GM23338 (cell line): ENCODE data around the gene GRIA1. TPM values are rescaled to one million over a fixed set of nuclear protein-coding genes. Genes with fewer than 3 reads are reported as not detected.

Source experiments
- ATAC-seq: fragments of 200-7000 bp; cut with Tn5 transposase; 3 replicates; pipeline ENCODE4 v1.9.1; 2020
- DNase-seq: peaks from one replicate; pipeline ENCODE4 v3.0.0-alpha.2; 2015; ENCODE audit warnings: low spot score
- H2AFZ ChIP-seq: fragments of 200-600 bp; sonication (generic); 2 replicates; pipeline ENCODE4 v1.8.0; 2016; ENCODE audit warnings: antibody characterized with exemption, mild to moderate bottlenecking, moderate library complexity
- H3F3A ChIP-seq: fragments of 200-600 bp; sonication (generic); replicated peaks from 2 replicates; pipeline ENCODE4 v1.8.0; 2017; ENCODE audit warnings: antibody characterized with exemption, mixed run types, low read depth
- H3K27ac ChIP-seq: fragments of 200-600 bp; sonication (generic); 2 replicates; pipeline ENCODE4 v1.6.1; 2016; ENCODE audit warnings: low read depth
- H3K27me3 ChIP-seq: fragments of 200-600 bp; sonication (generic); 2 replicates; pipeline ENCODE4 v1.8.0; 2016; ENCODE audit warnings: mild to moderate bottlenecking, mixed run types, moderate library complexity; ENCODE audit not compliant: insufficient read depth
- H3K36me3 ChIP-seq: fragments of 200-600 bp; sonication (generic); 2 replicates; pipeline ENCODE4 v1.8.0; 2016; ENCODE audit warnings: mild to moderate bottlenecking; ENCODE audit not compliant: insufficient read depth
- H3K4me1 ChIP-seq: fragments of 200-600 bp; sonication (generic); 2 replicates; pipeline ENCODE4 v1.8.0; 2016; ENCODE audit warnings: mild to moderate bottlenecking, moderate library complexity; ENCODE audit not compliant: insufficient read depth
- H3K4me2 ChIP-seq: fragments of 200-600 bp; sonication (generic); 2 replicates; pipeline ENCODE4 v1.7.1; 2017; ENCODE audit warnings: mixed run types
- H3K4me3 ChIP-seq: fragments of 200-600 bp; sonication (generic); 2 replicates; pipeline ENCODE4 v1.6.1; 2016; ENCODE audit warnings: mixed run types
- H3K79me2 ChIP-seq: fragments of 200-600 bp; sonication (generic); replicated peaks from 2 replicates; pipeline ENCODE4 v1.8.0; 2017; ENCODE audit warnings: mild to moderate bottlenecking; ENCODE audit not compliant: insufficient read depth
- H3K9me2 ChIP-seq: fragments of 200-600 bp; sonication (generic); 2 replicates; pipeline ENCODE4 v1.8.0; 2017; ENCODE audit not compliant: insufficient read depth
- H4K20me1 ChIP-seq: fragments of 200-600 bp; sonication (generic); replicated peaks from 2 replicates; pipeline ENCODE4 v1.8.0; 2017; ENCODE audit warnings: mild to moderate bottlenecking; ENCODE audit not compliant: insufficient read depth
- H3K27ac Mint-ChIP-seq: 2 replicates; pipeline ENCODE4 v1.8.0; 2020; ENCODE audit warnings: inconsistent platforms, mild to moderate bottlenecking, moderate library complexity, mixed read lengths
- H3K27me3 Mint-ChIP-seq: 3 replicates; pipeline ENCODE4 v1.8.0; 2022; ENCODE audit warnings: low read depth, mild to moderate bottlenecking, moderate library complexity, mixed read lengths, inconsistent platforms; ENCODE audit not compliant: insufficient read depth, poor library complexity
- H3K36me3 Mint-ChIP-seq: 3 replicates; pipeline ENCODE4 v1.8.0; 2021; ENCODE audit warnings: low read depth, mild to moderate bottlenecking, inconsistent platforms, moderate library complexity, mixed read lengths
- H3K4me1 Mint-ChIP-seq: 3 replicates; pipeline ENCODE4 v1.8.0; 2020; ENCODE audit warnings: mild to moderate bottlenecking, inconsistent platforms, mixed read lengths
- H3K4me3 Mint-ChIP-seq: 3 replicates; pipeline ENCODE4 v1.8.0; 2021; ENCODE audit warnings: moderate library complexity, mild to moderate bottlenecking, inconsistent platforms, mixed read lengths
- H3K9me3 Mint-ChIP-seq: 3 replicates; pipeline ENCODE4 v1.8.0; 2020; ENCODE audit warnings: moderate library complexity, mild to moderate bottlenecking, inconsistent platforms, mixed read lengths
- CREB1 ChIP-seq: fragments of 250-450 bp; sonication (Bioruptor Pico); IDR thresholded peaks from 2 replicates; pipeline ENCODE4 v1.5.0; 2020; ENCODE audit warnings: low read depth, mild to moderate bottlenecking, moderate library complexity
- ETS1 ChIP-seq: IDR thresholded peaks from 2 replicates; pipeline ENCODE4 v1.6.1; 2016; ENCODE audit warnings: antibody characterized with exemption
- EZH2 ChIP-seq: fragments of 200-600 bp; sonication (generic); IDR thresholded peaks from one replicate; pipeline ENCODE4 v1.8.0; 2017; ENCODE audit warnings: antibody characterized with exemption, mild to moderate bottlenecking, low read depth; ENCODE audit not compliant: unreplicated experiment
- JUNB ChIP-seq: IDR thresholded peaks from one replicate; pipeline ENCODE4 v1.6.1; 2016; ENCODE audit warnings: antibody characterized with exemption; ENCODE audit not compliant: unreplicated experiment
- POLR2AphosphoS5 ChIP-seq: IDR thresholded peaks from 2 replicates; pipeline ENCODE4 v1.6.1; 2016; ENCODE audit warnings: antibody characterized with exemption, low read depth
- STAT1 ChIP-seq: IDR thresholded peaks from one replicate; pipeline ENCODE4 v1.6.1; 2016; ENCODE audit warnings: antibody characterized with exemption; ENCODE audit not compliant: unreplicated experiment
- ZNF114 ChIP-seq: fragments of 250-450 bp; sonication (Bioruptor Pico); IDR thresholded peaks from 2 replicates; pipeline ENCODE4 v1.5.0; 2020; ENCODE audit warnings: mild to moderate bottlenecking, moderate library complexity
- ZNF331 ChIP-seq: fragments of 250-450 bp; sonication (Bioruptor Pico); IDR thresholded peaks from 2 replicates; pipeline ENCODE4 v1.5.0; 2020; ENCODE audit warnings: low read depth, mild to moderate bottlenecking, moderate library complexity
- polyA plus RNA-seq: library from polyadenylated mRNA; unstranded; fragments of >200 nt; fragmentation: Nextera tagmentation; extraction: Ambion mirVana; gene quantifications from 2 replicates; pipeline ENCODE4 v1.2.1, GENCODE V29; 2016
- total RNA-seq: library from RNA; depleted of rRNA; stranded (reverse); fragments of >200 nt; shearing (Covaris generic); gene quantifications from 2 replicates; pipeline ENCODE4 v1.2.3, GENCODE V29; 2014
- TF ChIP-seq, protein P1 (sequence below): fragments of 250-450 bp; sonication (Bioruptor Pico); IDR thresholded peaks from 2 replicates; pipeline ENCODE4 v1.5.0; 2020; ENCODE audit warnings: mild to moderate bottlenecking, moderate library complexity

Gene GRIA1
- total and polyA plus RNA-seq, 2 experiments from 2014 or later = 1.0 to 1.7 TPM

GRCh38 chr5:153584960-153585359 is 94.5 kb downstream of the GRIA1 start:
- ATAC-seq = no peak
- H3K36me3 Mint-ChIP-seq = no peaks in the 10 kb centered on the region
- no peak overlapping the region for H3K27ac Mint-ChIP-seq

More at GRCh38 chr5:153584960-153585359, 94.5 kb downstream of the GRIA1 start:
- Histone ChIP-seq H3K4me2 (no peak overlapping the region), H3K9me2 (0 out of 2 replicates have a peak, but pooled peaks cover 4% of the 10 kb centered on the region), H3F3A (no peaks in the 10 kb centered on the region), H4K20me1 (no peaks in the 10 kb centered on the region), H3K27ac (no peak overlapping the region), H3K4me1 (no peaks in the 10 kb centered on the region), H3K36me3 (no peaks in the 10 kb centered on the region), H3K27me3 (no peaks in the 10 kb centered on the region), H3K4me3 (no peak overlapping the region), H3K79me2 (no peaks in the 10 kb centered on the region), H2AFZ (no peak overlapping the region)
- Mint-ChIP-seq H3K4me3 (no peak overlapping the region), H3K27me3 (peaks cover under 1% of the 10 kb centered on the region), H3K9me3 (no peaks in the 10 kb centered on the region), H3K4me1 (no peaks in the 10 kb centered on the region)
- no peak for DNase-seq
- TF ChIP-seq JUNB (no peak), STAT1 (no peak), ZNF114 (CRISPR knock-in tag) (no peak), ETS1 (no peak), ZNF331 (CRISPR knock-in tag) (no peak), CREB1 (CRISPR knock-in tag) (no peak), EZH2 (no peak), POLR2AphosphoS5 (no peak)
- TF ChIP-seq, protein P1, sequence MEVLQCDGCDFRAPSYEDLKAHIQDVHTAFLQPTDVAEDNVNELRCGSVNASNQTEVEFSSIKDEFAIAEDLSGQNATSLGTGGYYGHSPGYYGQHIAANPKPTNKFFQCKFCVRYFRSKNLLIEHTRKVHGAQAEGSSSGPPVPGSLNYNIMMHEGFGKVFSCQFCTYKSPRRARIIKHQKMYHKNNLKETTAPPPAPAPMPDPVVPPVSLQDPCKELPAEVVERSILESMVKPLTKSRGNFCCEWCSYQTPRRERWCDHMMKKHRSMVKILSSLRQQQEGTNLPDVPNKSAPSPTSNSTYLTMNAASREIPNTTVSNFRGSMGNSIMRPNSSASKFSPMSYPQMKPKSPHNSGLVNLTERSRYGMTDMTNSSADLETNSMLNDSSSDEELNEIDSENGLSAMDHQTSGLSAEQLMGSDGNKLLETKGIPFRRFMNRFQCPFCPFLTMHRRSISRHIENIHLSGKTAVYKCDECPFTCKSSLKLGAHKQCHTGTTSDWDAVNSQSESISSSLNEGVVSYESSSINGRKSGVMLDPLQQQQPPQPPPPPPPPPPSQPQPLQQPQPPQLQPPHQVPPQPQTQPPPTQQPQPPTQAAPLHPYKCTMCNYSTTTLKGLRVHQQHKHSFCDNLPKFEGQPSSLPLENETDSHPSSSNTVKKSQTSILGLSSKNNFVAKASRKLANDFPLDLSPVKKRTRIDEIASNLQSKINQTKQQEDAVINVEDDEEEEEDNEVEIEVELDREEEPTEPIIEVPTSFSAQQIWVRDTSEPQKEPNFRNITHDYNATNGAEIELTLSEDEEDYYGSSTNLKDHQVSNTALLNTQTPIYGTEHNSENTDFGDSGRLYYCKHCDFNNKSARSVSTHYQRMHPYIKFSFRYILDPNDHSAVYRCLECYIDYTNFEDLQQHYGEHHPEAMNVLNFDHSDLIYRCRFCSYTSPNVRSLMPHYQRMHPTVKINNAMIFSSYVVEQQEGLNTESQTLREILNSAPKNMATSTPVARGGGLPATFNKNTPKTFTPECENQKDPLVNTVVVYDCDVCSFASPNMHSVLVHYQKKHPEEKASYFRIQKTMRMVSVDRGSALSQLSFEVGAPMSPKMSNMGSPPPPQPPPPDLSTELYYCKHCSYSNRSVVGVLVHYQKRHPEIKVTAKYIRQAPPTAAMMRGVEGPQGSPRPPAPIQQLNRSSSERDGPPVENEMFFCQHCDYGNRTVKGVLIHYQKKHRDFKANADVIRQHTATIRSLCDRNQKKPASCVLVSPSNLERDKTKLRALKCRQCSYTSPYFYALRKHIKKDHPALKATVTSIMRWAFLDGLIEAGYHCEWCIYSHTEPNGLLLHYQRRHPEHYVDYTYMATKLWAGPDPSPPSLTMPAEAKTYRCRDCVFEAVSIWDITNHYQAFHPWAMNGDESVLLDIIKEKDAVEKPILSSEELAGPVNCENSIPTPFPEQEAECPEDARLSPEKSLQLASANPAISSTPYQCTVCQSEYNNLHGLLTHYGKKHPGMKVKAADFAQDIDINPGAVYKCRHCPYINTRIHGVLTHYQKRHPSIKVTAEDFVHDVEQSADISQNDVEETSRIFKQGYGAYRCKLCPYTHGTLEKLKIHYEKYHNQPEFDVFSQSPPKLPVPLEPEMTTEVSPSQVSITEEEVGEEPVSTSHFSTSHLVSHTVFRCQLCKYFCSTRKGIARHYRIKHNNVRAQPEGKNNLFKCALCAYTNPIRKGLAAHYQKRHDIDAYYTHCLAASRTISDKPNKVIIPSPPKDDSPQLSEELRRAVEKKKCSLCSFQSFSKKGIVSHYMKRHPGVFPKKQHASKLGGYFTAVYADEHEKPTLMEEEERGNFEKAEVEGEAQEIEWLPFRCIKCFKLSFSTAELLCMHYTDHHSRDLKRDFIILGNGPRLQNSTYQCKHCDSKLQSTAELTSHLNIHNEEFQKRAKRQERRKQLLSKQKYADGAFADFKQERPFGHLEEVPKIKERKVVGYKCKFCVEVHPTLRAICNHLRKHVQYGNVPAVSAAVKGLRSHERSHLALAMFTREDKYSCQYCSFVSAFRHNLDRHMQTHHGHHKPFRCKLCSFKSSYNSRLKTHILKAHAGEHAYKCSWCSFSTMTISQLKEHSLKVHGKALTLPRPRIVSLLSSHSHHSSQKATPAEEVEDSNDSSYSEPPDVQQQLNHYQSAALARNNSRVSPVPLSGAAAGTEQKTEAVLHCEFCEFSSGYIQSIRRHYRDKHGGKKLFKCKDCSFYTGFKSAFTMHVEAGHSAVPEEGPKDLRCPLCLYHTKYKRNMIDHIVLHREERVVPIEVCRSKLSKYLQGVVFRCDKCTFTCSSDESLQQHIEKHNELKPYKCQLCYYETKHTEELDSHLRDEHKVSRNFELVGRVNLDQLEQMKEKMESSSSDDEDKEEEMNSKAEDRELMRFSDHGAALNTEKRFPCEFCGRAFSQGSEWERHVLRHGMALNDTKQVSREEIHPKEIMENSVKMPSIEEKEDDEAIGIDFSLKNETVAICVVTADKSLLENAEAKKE (CRISPR knock-in tag) = no peak
